WTC11 (cell line): ENCODE data around the gene NRXN3. TPM values are rescaled to one million over a fixed set of nuclear protein-coding genes. Genes with fewer than 3 reads are reported as not detected.

Experiments used
- ATAC-seq: fragments of 200-7000 bp; cut with Tn5 transposase; 2 replicates; pipeline ENCODE4 v1.10.0; 2021; ENCODE audit warnings: mild to moderate bottlenecking, moderate library complexity
- CTCF ChIA-PET: fragments of 300-600 bp; sonication (Branson Sonifier 250); formaldehyde crosslinking; loops from one replicate; lab custom pipeline; 2021; ENCODE audit warnings: antibody characterized with exemption; lab: Charles Lee
- POLR2A ChIA-PET: fragments of 350-600 bp; sonication (Branson Sonifier 250); formaldehyde crosslinking; loops from one replicate; lab custom pipeline; 2021; ENCODE audit warnings: antibody characterized with exemption; lab: Charles Lee
- DNase-seq: peaks from one replicate; pipeline ENCODE4 v3.0.0; 2021; ENCODE audit warnings: low spot score
- H3K27ac Mint-ChIP-seq: 2 replicates; pipeline ENCODE4 v1.8.0; 2021; ENCODE audit warnings: mixed read lengths
- H3K27me3 Mint-ChIP-seq: 2 replicates; pipeline ENCODE4 v1.8.0; 2021; ENCODE audit warnings: low read depth, mild to moderate bottlenecking, moderate library complexity, mixed read lengths
- H3K36me3 Mint-ChIP-seq: 2 replicates; pipeline ENCODE4 v1.8.0; 2021; ENCODE audit warnings: mixed read lengths
- H3K4me1 Mint-ChIP-seq: 2 replicates; pipeline ENCODE4 v1.8.0; 2022; ENCODE audit warnings: mixed read lengths
- H3K4me3 Mint-ChIP-seq: 2 replicates; pipeline ENCODE4 v1.8.0; 2021; ENCODE audit warnings: mild to moderate bottlenecking, moderate library complexity, mixed read lengths
- H3K9me3 Mint-ChIP-seq: 2 replicates; pipeline ENCODE4 v1.8.0; 2021; ENCODE audit warnings: mixed read lengths
- AFF4 ChIP-seq: sonication (generic); formaldehyde crosslinking; IDR thresholded peaks from 2 replicates; pipeline ENCODE4 v1.8.1; 2023; ENCODE audit warnings: mild to moderate bottlenecking, missing genetic modification reagents, borderline replicate concordance
- ATF2 ChIP-seq: sonication (generic); formaldehyde crosslinking; IDR thresholded peaks from 2 replicates; pipeline ENCODE4 v1.8.1; 2022; ENCODE audit warnings: low read depth, missing genetic modification reagents, borderline replicate concordance
- CREM ChIP-seq: sonication (generic); formaldehyde crosslinking; IDR thresholded peaks from 2 replicates; pipeline ENCODE4 v1.8.1; 2022; ENCODE audit warnings: mild to moderate bottlenecking, missing genetic modification reagents, moderate library complexity
- FOXP1 ChIP-seq: sonication (generic); formaldehyde crosslinking; IDR thresholded peaks from 2 replicates; pipeline ENCODE4 v1.8.0; 2022; ENCODE audit warnings: missing genetic modification reagents, mild to moderate bottlenecking, moderate library complexity, borderline replicate concordance
- JAZF1 ChIP-seq: fragments of 250-450 bp; sonication (Bioruptor Pico); IDR thresholded peaks from 2 replicates; pipeline ENCODE4 v1.9.0; 2021; ENCODE audit warnings: moderate library complexity, mild to moderate bottlenecking, inconsistent platforms
- MYBL2 ChIP-seq: sonication (generic); formaldehyde crosslinking; IDR thresholded peaks from 2 replicates; pipeline ENCODE4 v1.8.1; 2023; ENCODE audit warnings: mild to moderate bottlenecking, moderate library complexity, missing genetic modification reagents
- NR1H2 ChIP-seq: sonication (generic); formaldehyde crosslinking; IDR thresholded peaks from 2 replicates; pipeline ENCODE4 v1.9.0; 2021; ENCODE audit warnings: mild to moderate bottlenecking, moderate library complexity, missing genetic modification reagents
- NR2C2 ChIP-seq: sonication (generic); formaldehyde crosslinking; IDR thresholded peaks from 2 replicates; pipeline ENCODE4 v1.8.0; 2022; ENCODE audit warnings: mild to moderate bottlenecking, missing genetic modification reagents
- NR3C1 ChIP-seq: sonication (generic); formaldehyde crosslinking; conservative IDR thresholded peaks from 2 replicates; pipeline ENCODE4 v1.8.1; 2023; ENCODE audit warnings: low read depth, mild to moderate bottlenecking, missing genetic modification reagents
- OVOL2 ChIP-seq: fragments of 250-450 bp; sonication (Bioruptor Pico); IDR thresholded peaks from 2 replicates; pipeline ENCODE4 v1.9.0; 2021; ENCODE audit warnings: mild to moderate bottlenecking, borderline replicate concordance
- SMAD4 ChIP-seq: sonication (generic); formaldehyde crosslinking; IDR thresholded peaks from 2 replicates; pipeline ENCODE4 v1.8.0; 2022; ENCODE audit warnings: mild to moderate bottlenecking, missing genetic modification reagents
- SP1 ChIP-seq: sonication (generic); formaldehyde crosslinking; conservative IDR thresholded peaks from 2 replicates; pipeline ENCODE4 v1.8.1; 2022; ENCODE audit warnings: missing genetic modification reagents
- TCF7 ChIP-seq: sonication (generic); formaldehyde crosslinking; IDR thresholded peaks from 2 replicates; pipeline ENCODE4 v1.8.0; 2022; ENCODE audit warnings: mild to moderate bottlenecking, low read depth, missing genetic modification reagents, moderate library complexity
- TP53 ChIP-seq: sonication (generic); formaldehyde crosslinking; IDR thresholded peaks from 2 replicates; pipeline ENCODE4 v1.8.1; 2023; ENCODE audit warnings: mild to moderate bottlenecking, missing genetic modification reagents
- ZBTB21 ChIP-seq: sonication (generic); formaldehyde crosslinking; IDR thresholded peaks from 2 replicates; pipeline ENCODE4 v1.8.1; 2023; ENCODE audit warnings: mild to moderate bottlenecking, missing genetic modification reagents, borderline replicate concordance
- ZNF281 ChIP-seq: sonication (generic); formaldehyde crosslinking; IDR thresholded peaks from 2 replicates; pipeline ENCODE4 v1.8.0; 2023; ENCODE audit warnings: mild to moderate bottlenecking, missing genetic modification reagents
- ZNF396 ChIP-seq: fragments of 250-450 bp; sonication (Bioruptor Pico); IDR thresholded peaks from 2 replicates; pipeline ENCODE4 v1.8.0; 2021; ENCODE audit warnings: mild to moderate bottlenecking, moderate library complexity, borderline replicate concordance
- ZNF423 ChIP-seq: fragments of 250-450 bp; sonication (Bioruptor Pico); IDR thresholded peaks from 2 replicates; pipeline ENCODE4 v2.1.2; 2022; ENCODE audit warnings: mild to moderate bottlenecking, moderate library complexity
- ZNF532 ChIP-seq: fragments of 250-450 bp; sonication (Bioruptor Pico); IDR thresholded peaks from 2 replicates; pipeline ENCODE4 v1.9.0; 2021; ENCODE audit warnings: mild to moderate bottlenecking, borderline replicate concordance
- total RNA-seq: library from RNA; stranded (reverse); gene quantifications from 3 replicates; pipeline ENCODE4 v1.2.3, GENCODE V29; 2021

The NRXN3 gene
- total RNA-seq, 1 experiment from 2014 or later: 3.0 TPM

GRCh38 chr14:78614593-78614992 lies 444.4 kb downstream of the NRXN3 start (continued):
- no peak for TF ChIP-seq JAZF1

GRCh38 chr14:78617735-78618134 lies 447.6 kb downstream of the NRXN3 start:
- Mint-ChIP-seq H3K36me3 (no peaks in the 10 kb centered on the region), H3K4me3 (no peak overlapping the region), H3K9me3 (peaks cover 6% of the 10 kb centered on the region; the same call in 1 of the 2 replicates), H3K4me1 (peaks cover 8% of the 10 kb centered on the region), H3K27ac (no peak overlapping the region), H3K27me3 (no peaks in the 10 kb centered on the region)
- ChIA-PET POLR2A (no interaction called here), CTCF (interaction anchor here (1.8 kb wide), 1 partner anchor 51 kb away, joined by 7 read pairs; no protein-coding TSS in a partner anchor)
- no peak for DNase-seq
- ATAC-seq: no peak
- no peak for TF ChIP-seq TCF7 (CRISPR knock-in tag)
- no peak for TF ChIP-seq ZNF281
- TF ChIP-seq ZBTB21 (CRISPR knock-in tag): no peak
- no peak for TF ChIP-seq ZNF396 (CRISPR knock-in tag)
- no peak for TF ChIP-seq MYBL2 (CRISPR knock-in tag)
- TF ChIP-seq SP1 (CRISPR knock-in tag): no peak
- no peak for TF ChIP-seq CREM (CRISPR knock-in tag)
- no peak for TF ChIP-seq AFF4 (CRISPR knock-in tag)
- TF ChIP-seq NR2C2: no peak

- ChIA-PET POLR2A (no interaction called here), CTCF (interaction anchor here (1.8 kb wide), 1 partner anchor 52 kb away, joined by 7 read pairs; no protein-coding TSS in a partner anchor)
- peaks cover 6% of the 10 kb centered on the region; the same call in 1 of the 2 replicates for H3K9me3 Mint-ChIP-seq
- ATAC-seq: no peak
- H3K27me3 Mint-ChIP-seq: no peaks in the 10 kb centered on the region
- no peak overlapping the region for H3K27ac Mint-ChIP-seq
- no peak for DNase-seq
- H3K4me1 Mint-ChIP-seq: peaks cover 5% of the 10 kb centered on the region
- no peaks in the 10 kb centered on the region for H3K36me3 Mint-ChIP-seq
- no peak for TF ChIP-seq TCF7 (CRISPR knock-in tag)
- H3K4me3 Mint-ChIP-seq: no peak overlapping the region
Observed at GRCh38 chr14:78618368-78618767, 448.2 kb downstream of the NRXN3 start.

- Mint-ChIP-seq H3K27me3 (no peaks in the 10 kb centered on the region; the same call in 1 of the 2 replicates), H3K36me3 (no peaks in the 10 kb centered on the region; the same call in 1 of the 2 replicates), H3K27ac (no peak overlapping the region), H3K4me3 (no peak overlapping the region), H3K9me3 (peaks cover 3% of the 10 kb centered on the region; the same call in 1 of the 2 replicates), H3K4me1 (no peaks in the 10 kb centered on the region)
- CTCF ChIA-PET: no interaction called here
- DNase-seq (no peak), ATAC-seq (no peak)
- POLR2A ChIA-PET: no interaction called here
- TF ChIP-seq SMAD4: no peak
- no peak for TF ChIP-seq NR3C1 (CRISPR knock-in tag)
- TF ChIP-seq NR1H2 (CRISPR knock-in tag): no peak
- no peak for TF ChIP-seq CREM (CRISPR knock-in tag)
- no peak for TF ChIP-seq ATF2
- no peak for TF ChIP-seq ZNF423
- no peak for TF ChIP-seq TP53 (CRISPR knock-in tag)
- TF ChIP-seq OVOL2 (CRISPR knock-in tag): no peak
- TF ChIP-seq ZNF532 (CRISPR knock-in tag): no peak
- TF ChIP-seq FOXP1 (CRISPR knock-in tag): no peak
Observed at GRCh38 chr14:78627114-78627513, 456.9 kb downstream of the NRXN3 start.
